Thyroid gland (tissue), 4 donors: ENCODE data around the gene CYYR1. TPM values are rescaled to one million over a fixed set of nuclear protein-coding genes. Genes with fewer than 3 reads are reported as not detected.
"Not testable (repeated sequence)": the region's sequence is repeated elsewhere in the genome, so short reads cannot be mapped to it uniquely, and the experiment has no call there.

Experiments used
- DNase-seq, 2 donors: peaks; one replicate each; pipeline ENCODE4 v3.0.0-alpha.2; 2019
- H3K27ac ChIP-seq, 3 donors: fragments of 200-600 bp; sonication (generic); 1 replicate in 2 of 3; 2 replicates in 1 of 3; pipeline ENCODE4 v1.5.1; 2016 to 2019; ENCODE audit warnings: mild to moderate bottlenecking in 1 of 3, moderate library complexity in 1 of 3
- H3K27me3 ChIP-seq: fragments of 200-600 bp; sonication (generic); one replicate; pipeline ENCODE4 v1.5.1; 2019
- H3K36me3 ChIP-seq, 2 donors: fragments of 200-600 bp; sonication (generic); one replicate each; pipeline ENCODE4 v1.5.1; 2016 to 2019
- H3K4me1 ChIP-seq, 2 donors: fragments of 200-600 bp; sonication (generic); one replicate each; pipeline ENCODE4 v1.5.1; 2017 to 2019
- H3K4me3 ChIP-seq, 3 donors: fragments of 200-600 bp; sonication (generic); replicated peaks in 1 of 3; 1 replicate in 2 of 3; 2 replicates in 1 of 3; pipeline ENCODE4 v1.5.1; 2016; ENCODE audit warnings: mild to moderate bottlenecking in 1 of 3
- H3K9me3 ChIP-seq: fragments of 200-600 bp; sonication (generic); one replicate; pipeline ENCODE4 v1.5.1; 2017
- CTCF ChIP-seq, 6 experiments: fragments of 200-600 bp in 3 of 6; fragments of 450-650 bp in 3 of 6; sonication (generic) in 3 of 6; IDR thresholded peaks; one replicate each; pipeline ENCODE4 v1.5.1; 2016 to 2019; ENCODE audit warnings: antibody characterized with exemption in 6 of 6, mild to moderate bottlenecking in 2 of 6, inconsistent platforms in 1 of 6, moderate library complexity in 1 of 6
- POLR2A ChIP-seq, 2 donors: fragments of 450-650 bp; IDR thresholded peaks; one replicate each; pipeline ENCODE4 v1.6.1; 2017; ENCODE audit warnings: antibody characterized with exemption in 2 of 2, mild to moderate bottlenecking in 2 of 2, moderate library complexity in 1 of 2
- WGBS, 2 donors: methylation state at CpG; one replicate each; pipeline ENCODE4 v1.1.5; 2017; 5-methylcytosine and 5-hydroxymethylcytosine counted together
- intact Hi-C: fragments of 100-400 bp; cut with DNase I; formaldehyde crosslinking; loops from one replicate; pipeline ENCODE4 v1.15.1; 2023
- total RNA-seq, 4 donors: library from RNA; depleted of rRNA; stranded (reverse); fragments of >200 nt; gene quantifications; one replicate each; pipeline ENCODE4 v1.2.3, GENCODE V29; 2016

Gene CYYR1
- total RNA-seq, 4 donors from 2014 or later: 7.0 to 18.7 (median 13.7) TPM

- WGBS, 2 donors: 75 to 82% methylated on average over 8 of the region's 8 CpGs
- no peak for DNase-seq
- H3K27ac ChIP-seq: no peak overlapping the region
- intact Hi-C loops: no loop called here
- no peaks in the 10 kb centered on the region for H3K27me3 ChIP-seq
- no peak for TF ChIP-seq CTCF (IDR thresholded peaks at IDR 0.05)
- no peak for TF ChIP-seq POLR2A (IDR thresholded peaks at IDR 0.05)
- no peaks in the 10 kb centered on the region for H3K36me3 ChIP-seq
- H3K4me3 ChIP-seq: no peak overlapping the region
- H3K4me1 ChIP-seq: no peaks in the 10 kb centered on the region
- no peaks in the 10 kb centered on the region for H3K9me3 ChIP-seq
These were observed 102.6 kb downstream of the CYYR1 start for GRCh38 chr21:26470351-26471098.

- intact Hi-C loops: no loop called here
These were observed 103.3 kb downstream of the CYYR1 start for GRCh38 chr21:26469789-26470188.

GRCh38 chr21:26465916-26466315 lies 107.2 kb downstream of the CYYR1 start:
- H3K27ac ChIP-seq: no peak overlapping the region
- 66 to 70% methylated on average over 3 of the region's 3 CpGs for WGBS, 2 donors
- no peak for DNase-seq
- no peaks in the 10 kb centered on the region for H3K9me3 ChIP-seq
- no peaks in the 10 kb centered on the region for H3K27me3 ChIP-seq
- no peaks in the 10 kb centered on the region for H3K36me3 ChIP-seq
- intact Hi-C loops: no loop called here
- no peak overlapping the region for H3K4me3 ChIP-seq
- H3K4me1 ChIP-seq: no peaks in the 10 kb centered on the region
- TF ChIP-seq POLR2A (IDR thresholded peaks at IDR 0.05) (no peak), CTCF (IDR thresholded peaks at IDR 0.05) (no peak)

More at GRCh38 chr21:26469789-26470188, 103.3 kb downstream of the CYYR1 start:
- Histone ChIP-seq H3K9me3 (no peaks in the 10 kb centered on the region), H3K27me3 (no peaks in the 10 kb centered on the region), H3K27ac (no peak overlapping the region), H3K4me1 (no peaks in the 10 kb centered on the region), H3K4me3 (no peak overlapping the region), H3K36me3 (no peaks in the 10 kb centered on the region)
- no peak for DNase-seq
- WGBS, 2 donors: 44 to 47% methylated on average over 1 of the region's 1 CpG
- TF ChIP-seq POLR2A (IDR thresholded peaks at IDR 0.05): no peak
- TF ChIP-seq CTCF (IDR thresholded peaks at IDR 0.05): no peak

GRCh38 chr21:26461500-26461899 lies 111.6 kb downstream of the CYYR1 start:
- H3K27ac ChIP-seq: no peak overlapping the region
- 57 to 70% methylated on average over 3 of the region's 3 CpGs for WGBS, 2 donors
- no peaks in the 10 kb centered on the region for H3K27me3 ChIP-seq
- intact Hi-C loops: no loop called here
- H3K36me3 ChIP-seq: no peaks in the 10 kb centered on the region
- no peak for DNase-seq
- H3K4me3 ChIP-seq: no peak overlapping the region
- no peak for TF ChIP-seq POLR2A (IDR thresholded peaks at IDR 0.05)
- TF ChIP-seq CTCF (IDR thresholded peaks at IDR 0.05): no peak
- H3K9me3 ChIP-seq: no peaks in the 10 kb centered on the region
- H3K4me1 ChIP-seq: no peaks in the 10 kb centered on the region

- no peak for TF ChIP-seq CTCF (IDR thresholded peaks at IDR 0.05)
- TF ChIP-seq POLR2A (IDR thresholded peaks at IDR 0.05): no peak
- DNase-seq: no peak
- no peaks in the 10 kb centered on the region for H3K4me1 ChIP-seq
- no peaks in the 10 kb centered on the region for H3K9me3 ChIP-seq
- no peak overlapping the region for H3K4me3 ChIP-seq
- no peaks in the 10 kb centered on the region for H3K27me3 ChIP-seq
- H3K27ac ChIP-seq: no peak overlapping the region
- 84 to 91% methylated on average over 3 of the region's 3 CpGs for WGBS, 2 donors
- no peaks in the 10 kb centered on the region for H3K36me3 ChIP-seq
- intact Hi-C loops: no loop called here
These were observed 112.5 kb downstream of the CYYR1 start for GRCh38 chr21:26460621-26461020.

GRCh38 chr21:26458854-26459253 lies 114.2 kb downstream of the CYYR1 start:
- H3K27me3 ChIP-seq, intact Hi-C loops, H3K9me3 ChIP-seq, H3K36me3 ChIP-seq, DNase-seq, H3K4me3 ChIP-seq, H3K4me1 ChIP-seq, H3K27ac ChIP-seq: not testable (repeated sequence)
- WGBS, 2 donors: 85 to 91% methylated on average over 3 of the region's 3 CpGs
